ENCODE measurements around the gene TNRC18.

The TNRC18 gene

DNA sequence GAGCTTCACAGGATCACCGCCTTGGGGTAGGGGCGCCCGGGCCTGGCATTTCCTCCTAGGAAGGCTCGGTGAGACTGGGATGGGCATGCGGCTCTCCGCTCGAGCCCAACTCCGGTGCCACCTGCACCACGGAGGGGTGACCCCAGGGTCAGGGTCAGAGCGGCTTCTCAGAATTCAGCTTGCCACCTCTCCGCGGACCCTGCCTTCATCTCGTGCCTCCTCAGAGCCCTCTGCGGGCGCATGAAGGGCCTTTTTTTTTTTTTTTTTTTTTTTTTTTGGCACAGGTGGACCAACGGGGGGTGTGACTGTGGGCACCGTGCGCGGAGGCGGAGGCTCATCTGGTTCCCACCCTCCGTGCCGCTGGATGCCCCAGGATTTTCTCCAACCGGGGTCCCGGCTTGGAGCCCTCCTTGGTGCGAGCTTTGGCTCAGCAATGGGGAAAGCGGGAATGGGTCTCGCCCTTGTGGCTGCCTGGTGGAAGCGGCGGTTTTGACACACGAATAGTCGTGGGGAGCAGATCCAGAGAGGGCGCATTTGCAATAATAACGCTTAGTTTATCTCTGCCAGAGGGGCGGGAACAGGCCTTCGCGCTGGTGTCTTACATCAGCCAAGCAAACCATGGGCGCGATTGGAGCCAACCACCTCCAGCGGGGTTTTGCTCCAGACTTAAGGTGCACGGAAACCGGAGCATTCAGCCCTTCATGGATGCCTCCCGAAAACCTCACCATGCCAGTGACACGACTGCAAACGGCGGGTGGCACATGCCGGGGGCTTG lies 5.0 kb upstream of the TNRC18 start:
- peak; percentile 83 for DNase-seq (ENCODE audit: low read depth)

DNA sequence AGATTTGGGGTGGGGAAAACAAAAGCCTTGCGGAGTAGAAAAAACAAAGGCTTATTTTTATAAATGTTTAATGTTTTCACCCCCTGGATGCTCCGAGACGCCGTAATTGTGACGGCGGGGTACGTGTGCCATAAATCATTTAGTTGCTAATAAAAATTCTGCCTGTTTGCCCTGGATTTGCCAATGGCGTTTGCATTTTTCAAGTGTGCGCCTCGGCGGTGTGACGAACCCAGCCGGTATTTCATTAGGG lies 2.5 kb upstream of the TNRC18 start:
- DNase-seq (ENCODE audit: low read depth) = no peak

DNA sequence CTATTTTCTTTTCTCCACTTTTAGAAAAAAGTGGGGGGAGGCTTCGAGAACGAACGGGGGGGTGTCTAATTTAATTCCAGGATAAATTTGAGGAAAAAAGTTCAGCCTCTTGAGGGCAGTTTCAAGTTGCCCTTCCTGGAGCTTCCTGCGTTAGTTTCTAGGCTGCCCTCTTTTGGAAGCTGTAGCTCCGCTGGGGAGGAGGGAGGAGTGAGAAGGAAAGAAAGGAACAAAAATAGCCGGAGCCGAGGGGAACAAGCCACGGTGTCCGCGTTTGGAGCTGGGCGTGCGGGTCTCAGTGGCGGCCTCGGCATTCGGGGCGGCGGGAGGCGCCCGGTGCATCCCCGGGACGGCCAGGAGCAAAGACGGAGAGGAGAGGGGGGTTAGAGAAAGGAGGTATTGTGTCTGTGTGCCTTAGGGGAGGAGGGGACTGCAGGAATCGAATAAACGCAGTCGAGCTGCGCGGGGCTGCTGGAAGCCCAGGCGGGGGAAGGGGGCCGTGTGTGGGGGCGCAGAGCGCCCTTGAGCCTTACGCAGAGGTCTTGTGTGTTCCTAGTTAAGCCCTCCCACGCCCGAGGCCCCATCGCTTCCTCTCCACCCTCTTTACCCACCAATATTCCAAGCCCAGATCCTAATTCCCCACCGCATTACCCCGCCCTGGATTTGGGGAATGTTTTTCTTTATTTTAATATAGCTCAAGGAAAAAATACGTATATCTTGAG lies 2.0 kb upstream of the TNRC18 start:
- peak; percentile 85 for DNase-seq (ENCODE audit: low read depth)

DNA sequence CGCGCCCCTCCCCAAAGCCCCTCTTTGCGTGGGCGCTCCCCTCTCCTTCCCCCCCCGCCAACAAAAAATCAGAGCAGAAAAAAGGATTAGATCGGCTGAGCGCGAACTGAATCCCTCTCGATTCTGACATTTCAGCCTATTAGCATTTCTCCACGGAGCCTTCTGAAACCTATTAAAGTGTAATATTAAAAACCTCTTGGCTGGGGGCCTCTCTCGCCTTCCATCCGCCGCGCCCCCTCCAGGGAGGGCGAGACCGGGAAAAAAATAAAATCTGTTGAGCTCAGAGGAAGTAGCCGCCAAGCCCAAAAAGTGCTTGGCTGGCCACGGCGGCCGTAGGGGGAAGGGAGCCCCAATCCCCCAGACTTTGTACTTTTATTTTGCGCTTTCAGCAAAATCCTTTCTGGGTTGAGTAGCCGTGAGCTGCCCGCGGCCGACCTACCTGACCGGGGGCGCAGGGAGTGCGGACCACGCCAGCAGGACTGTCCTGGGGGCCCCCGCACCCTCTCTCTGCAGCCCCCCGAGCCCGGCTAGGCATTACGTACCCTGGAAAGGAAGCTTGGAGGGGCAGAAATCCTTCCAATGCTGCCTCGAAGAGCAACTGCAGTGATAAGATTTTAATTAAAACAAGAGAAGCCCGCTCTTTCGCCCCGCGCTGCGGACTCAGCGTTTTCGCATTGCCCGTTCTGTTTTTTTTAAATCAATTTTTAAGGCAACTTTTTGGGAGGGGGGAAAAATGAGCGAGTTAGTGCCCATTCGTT lies 1.3 kb upstream of the TNRC18 start:
- DNase-seq (ENCODE audit: low read depth) = no peak

DNA sequence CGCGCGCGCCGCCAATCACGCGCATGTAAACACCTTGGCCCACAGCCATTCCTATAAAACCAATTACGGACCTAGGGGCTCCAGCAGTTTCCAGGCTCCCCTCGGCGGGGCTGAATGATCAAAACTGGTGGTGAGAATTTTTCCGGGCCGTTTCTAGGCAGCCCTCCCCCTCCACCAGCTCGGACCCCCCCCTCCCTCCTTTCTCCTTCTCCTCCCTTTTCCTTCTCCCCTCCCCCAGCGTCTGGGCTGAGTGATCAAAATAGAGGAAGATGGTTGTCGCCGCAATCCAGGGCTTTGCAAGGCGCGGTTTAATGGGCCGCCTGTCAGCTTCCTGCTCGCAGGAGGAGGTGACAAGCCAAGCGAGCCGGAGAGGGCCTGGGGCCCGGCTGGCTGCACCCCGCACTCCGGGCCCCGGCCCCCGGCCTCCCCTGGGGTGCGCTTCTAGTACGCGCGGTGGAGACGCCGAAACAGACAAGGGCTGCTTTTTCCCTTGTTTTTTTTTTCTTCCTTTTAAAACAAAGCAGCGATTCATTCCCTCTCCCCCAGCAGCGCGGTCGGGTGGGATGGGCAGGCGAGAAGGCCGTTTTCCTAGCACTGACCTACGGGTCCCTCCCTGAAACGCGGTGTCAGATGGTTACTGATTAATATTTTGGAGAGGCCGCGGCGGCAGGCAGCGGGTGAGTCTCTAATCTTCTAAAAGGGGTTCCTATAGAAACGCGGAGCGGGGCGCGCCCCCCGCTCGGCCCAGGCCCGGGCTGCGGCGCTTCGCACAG lies 528 bp upstream of the TNRC18 start:
- peak; percentile 99 for DNase-seq (ENCODE audit: low read depth)

DNA sequence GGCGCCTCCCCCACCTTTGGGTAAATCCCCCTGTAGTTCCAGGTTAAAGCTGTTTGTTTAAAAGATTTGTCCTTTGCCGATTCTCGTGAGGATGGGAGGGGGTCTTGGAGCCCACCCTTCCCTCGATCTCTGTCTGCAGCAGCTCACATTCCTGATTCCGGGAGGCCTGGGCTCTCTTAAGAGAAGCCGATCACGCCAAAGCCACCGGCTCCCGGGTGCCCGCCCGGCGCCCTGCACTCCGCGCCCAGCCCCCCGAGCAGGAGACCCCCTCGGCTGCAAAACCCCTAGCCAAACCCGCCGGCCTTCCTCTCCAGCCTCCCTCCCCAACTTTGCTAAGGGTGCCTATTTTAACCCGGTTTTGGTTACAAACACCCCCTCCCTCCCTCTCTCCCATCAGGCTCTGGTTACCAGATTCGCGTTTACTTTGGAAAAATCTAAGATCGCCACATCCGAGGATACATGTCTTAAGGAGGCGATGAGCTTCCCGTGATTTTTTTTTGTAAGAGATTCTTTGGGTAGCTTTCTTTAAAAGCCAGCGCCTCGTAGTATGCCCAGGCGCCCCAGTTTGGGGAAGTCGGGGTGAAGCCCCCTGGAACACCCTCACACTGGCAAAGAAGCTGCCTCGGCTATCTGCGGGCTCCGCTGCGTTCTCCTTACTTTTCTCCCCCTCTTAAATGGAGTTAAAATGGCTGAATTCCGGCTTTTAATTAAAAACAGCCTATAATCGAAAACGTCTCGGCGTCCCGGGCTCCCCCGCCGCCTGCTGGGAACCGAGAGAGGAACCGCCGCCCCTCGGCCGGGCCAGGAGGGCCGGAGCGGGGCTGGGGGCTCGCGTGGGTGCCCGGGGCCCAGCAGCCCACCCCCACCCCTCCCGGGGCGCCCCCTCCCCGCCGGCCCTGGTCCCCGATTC lies 983 bp downstream of the TNRC18 start:
- DNase-seq (ENCODE audit: low read depth) = no peak

- DNase-seq (ENCODE audit: low read depth) = no peak
Observed at GRCh38 chr7:5421714-5422395, 1.8 kb downstream of the TNRC18 start.

GRCh38 chr7:5420881-5421713 lies 2.5 kb downstream of the TNRC18 start:
- no peak for DNase-seq (ENCODE audit: low read depth)

DNA sequence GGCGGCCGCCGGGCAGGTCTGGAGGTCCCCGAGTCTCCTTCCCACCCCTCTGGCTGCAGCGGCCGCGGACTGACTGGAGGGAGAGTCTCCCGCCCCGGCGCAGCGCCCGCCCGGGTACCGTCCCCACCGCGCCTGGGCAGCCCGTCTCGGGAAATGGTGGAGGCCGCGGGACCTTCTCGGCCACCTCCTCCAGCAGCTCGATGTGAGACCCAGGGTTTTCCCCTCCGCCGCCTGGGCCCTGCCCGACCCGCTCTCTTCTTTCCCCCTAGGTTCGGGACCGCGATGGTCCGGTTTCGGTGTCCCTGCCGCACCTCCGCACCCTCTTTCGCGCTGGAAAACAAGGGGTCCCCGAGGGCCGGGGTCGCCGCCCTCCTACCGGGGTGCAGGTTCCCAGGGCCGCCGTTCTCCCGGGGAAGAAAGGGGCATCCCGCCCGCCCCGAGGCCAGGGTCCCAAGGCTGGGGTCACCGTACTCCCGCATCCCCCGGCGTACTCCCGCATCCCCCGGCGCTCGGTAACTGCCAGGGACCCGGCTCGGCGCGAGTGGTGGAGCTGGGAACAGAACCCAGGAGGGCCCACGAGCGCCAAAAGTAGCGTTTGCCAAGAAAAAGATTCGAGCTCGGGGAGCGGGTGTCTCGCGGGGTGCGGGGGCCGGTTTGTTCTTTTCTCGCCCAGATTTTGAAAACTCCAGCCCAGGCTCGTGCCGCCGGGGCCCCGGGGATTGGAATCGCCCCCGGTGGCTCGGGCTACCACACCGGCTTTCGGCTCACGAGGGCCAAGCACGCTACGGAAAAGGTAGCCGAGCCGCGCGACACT lies 3.4 kb downstream of the TNRC18 start:
- no peak for DNase-seq (ENCODE audit: low read depth)

- no peak for DNase-seq (ENCODE audit: low read depth)
Observed at GRCh38 chr7:5419539-5420066, 4.0 kb downstream of the TNRC18 start.

- no peak for DNase-seq (ENCODE audit: low read depth)
Observed at GRCh38 chr7:5418285-5418582, 5.4 kb downstream of the TNRC18 start.

GRCh38 chr7:5417106-5418071 lies 6.2 kb downstream of the TNRC18 start:
- no peak for DNase-seq (ENCODE audit: low read depth)

DNA sequence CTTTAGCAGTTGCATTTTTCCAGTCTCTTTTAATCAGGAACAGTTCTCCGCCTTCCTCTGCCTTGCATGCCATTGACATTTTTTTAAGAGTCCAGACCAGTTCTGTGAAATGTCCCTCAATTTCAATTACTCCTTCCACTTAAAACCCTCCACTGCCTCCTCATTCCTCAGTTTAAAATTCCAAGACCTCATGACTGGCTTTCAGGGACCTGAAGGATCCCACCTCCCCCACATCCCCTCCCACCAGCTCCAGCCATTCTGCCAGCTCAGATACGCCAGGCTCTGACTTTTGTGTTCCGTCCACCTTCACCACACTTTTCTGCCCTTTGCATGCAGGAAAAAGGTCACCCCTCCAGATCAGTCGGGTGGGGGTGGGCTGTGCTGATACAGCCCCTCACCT lies 8.7 kb downstream of the TNRC18 start:
- no peak for DNase-seq (ENCODE audit: low read depth)

- DNase-seq (ENCODE audit: low read depth) = no peak
Observed at GRCh38 chr7:5413449-5413786, 10.2 kb downstream of the TNRC18 start.

GRCh38 chr7:5408777-5409176 lies 14.9 kb downstream of the TNRC18 start:
- DNase-seq (ENCODE audit: low read depth) = peak; percentile 72

DNA sequence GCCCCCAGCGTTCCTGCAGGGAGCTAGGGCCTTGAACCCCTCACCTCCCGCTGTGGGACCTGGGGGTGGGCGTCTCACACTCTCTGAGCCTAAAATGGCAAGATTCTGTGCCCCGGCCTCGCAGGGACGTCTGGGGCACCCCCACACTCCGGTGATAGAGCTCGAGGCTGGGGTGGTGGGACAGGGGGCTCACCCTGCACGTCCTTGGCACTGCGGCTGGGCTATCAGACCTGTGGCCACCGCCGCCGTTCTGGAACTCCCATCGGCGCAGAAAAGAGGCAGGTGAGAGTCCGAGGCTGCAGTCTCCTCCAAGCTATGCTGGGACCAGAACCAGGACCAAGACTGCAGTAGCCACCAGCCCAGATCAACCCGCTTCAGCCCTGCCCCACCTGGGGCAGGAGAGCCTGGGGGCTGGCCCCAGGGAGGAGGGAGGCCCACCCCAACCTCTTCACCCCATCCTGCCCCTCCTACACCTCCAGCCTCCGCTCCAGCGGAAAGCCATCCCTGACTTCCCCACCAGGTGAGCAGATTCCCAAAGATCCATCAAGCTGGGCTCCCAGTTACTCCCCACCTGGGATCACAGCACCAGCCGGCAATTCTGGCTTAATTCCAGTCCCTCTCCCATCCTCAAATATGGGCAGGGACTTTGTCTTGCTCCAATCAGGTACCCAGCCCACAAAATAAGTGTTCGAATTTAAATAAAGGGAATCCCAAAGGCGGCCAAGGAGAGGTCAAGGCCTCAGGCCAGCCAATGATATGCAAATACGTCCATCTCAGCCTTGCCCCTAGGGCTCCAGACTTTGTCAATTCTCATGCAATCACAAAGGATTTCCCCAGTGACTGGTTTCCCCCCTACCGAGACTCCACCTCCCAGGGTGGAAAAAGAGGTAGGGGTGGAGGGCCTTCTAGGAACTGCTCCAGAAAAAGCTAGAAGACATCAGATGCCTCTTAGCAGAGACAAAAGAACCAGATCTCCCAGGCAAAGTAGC lies 16.4 kb downstream of the TNRC18 start:
- no peak for DNase-seq (ENCODE audit: low read depth)

GRCh38 chr7:5404421-5404826 lies 19.2 kb downstream of the TNRC18 start:
- no peak for DNase-seq (ENCODE audit: low read depth)
